Adrenal gland (tissue), 12 donors: ENCODE data around the gene ABCC4. TPM values are rescaled to one million over a fixed set of nuclear protein-coding genes. Genes with fewer than 3 reads are reported as not detected.

Experiments
- DNase-seq, 7 donors: peaks; one replicate each; pipeline ENCODE4 v3.0.0-alpha.2; 2019 to 2020
- H3K27ac ChIP-seq, 5 donors: fragments of 200-600 bp; sonication (generic) in 4 of 5; 1 replicate in 3 of 5; 2 replicates in 2 of 5; pipeline versions ENCODE4 v1.5.1 to v1.8.0; 2016 to 2020; ENCODE audit warnings: mild to moderate bottlenecking in 1 of 5
- H3K27me3 ChIP-seq: fragments of 200-600 bp; 2 replicates; pipeline ENCODE4 v1.8.0; 2021
- H3K36me3 ChIP-seq, 2 donors: fragments of 200-600 bp; replicated peaks in 1 of 2; 1 replicate in 1 of 2; 2 replicates in 1 of 2; pipeline versions ENCODE4 v1.5.1 to v1.8.0; 2018 to 2022
- H3K4me1 ChIP-seq, 2 donors: fragments of 200-600 bp; replicated peaks in 1 of 2; 1 replicate in 1 of 2; 2 replicates in 1 of 2; pipeline versions ENCODE4 v1.5.1 to v1.8.0; 2018 to 2021
- H3K4me3 ChIP-seq, 4 donors: fragments of 200-600 bp; sonication (generic) in 3 of 4; one replicate each; pipeline ENCODE4 v1.5.1; 2016 to 2018
- H3K9me3 ChIP-seq, 3 donors: fragments of 200-600 bp; sonication (generic) in 1 of 3; replicated peaks in 1 of 3; 1 replicate in 2 of 3; 2 replicates in 1 of 3; pipeline versions ENCODE4 v1.5.1 to v1.8.0; 2016 to 2021
- CTCF ChIP-seq, 6 experiments: fragments of 450-650 bp in 4 of 6; fragments of 200-600 bp in 2 of 6; sonication (generic) in 1 of 6; IDR thresholded peaks; 1 replicate in 5 of 6; 2 replicates in 1 of 6; pipeline versions ENCODE4 v1.5.1 to v1.8.0; 2016 to 2021; ENCODE audit warnings: antibody characterized with exemption in 6 of 6, mild to moderate bottlenecking in 2 of 6, moderate library complexity in 1 of 6
- POLR2A ChIP-seq, 2 donors: fragments of 450-650 bp; IDR thresholded peaks; one replicate each; pipeline ENCODE4 v1.6.1; 2017; ENCODE audit warnings: antibody characterized with exemption in 2 of 2, mild to moderate bottlenecking in 2 of 2, moderate library complexity in 1 of 2
- WGBS, 4 donors: extraction: QIAGEN DNeasy Blood & Tissue Kit in 2 of 4; methylation state at CpG; one replicate each; pipeline versions ENCODE4 v1.1.5 to v1.1.7; 2013 to 2017; 5-methylcytosine and 5-hydroxymethylcytosine counted together
- intact Hi-C, 2 donors: fragments of 100-400 bp; cut with DNase I; formaldehyde crosslinking; loops; one replicate each; pipeline versions ENCODE4 v1.14.1 to v1.15.0; 2022 to 2023
- polyA plus RNA-seq, 3 donors: library from polyadenylated mRNA; stranded (reverse); fragments of 200-250 nt in 2 of 3; fragments of 350-450 nt in 1 of 3; fragmentation: Illumina TruSeq in 1 of 3; extraction: RNeasy Lipid Tissue Mini Kit (QIAGEN cat#74804) in 1 of 3; gene quantifications; one replicate each; pipeline ENCODE4 v1.2.3, GENCODE V29; 2013 to 2014
- total RNA-seq, 9 donors: library from RNA; depleted of rRNA in 4 of 9; stranded (reverse); fragments of >200 nt in 4 of 9; fragments of 120-200 nt in 1 of 9; fragmentation: NEBNext Ultra II Directional in 1 of 9; extraction: Animal tissue kit (Norgen Biotek cat#: 25700) in 1 of 9; gene quantifications; one replicate each; pipeline versions ENCODE4 v1.1.0 to v1.2.4, GENCODE V29; 2013 to 2023
- donor health status: healthy with polysubstance abuse.
- donor health status: Bipolar disorder and iron deficiency.
- donor health status: DM: yes; HTN: yes; CAD: no.
- donor health status: DM: no; HTN: no; CAD: no.
- donor health status: DM: no; HTN: no; CAD: no.
- donor health status: DM: yes; HTN: yes; CAD: no.

Gene ABCC4
- total and polyA plus RNA-seq, 12 donors = 0.56 to 6.6 (median 3.4) TPM

GRCh38 chr13:94992036-94992960, 309.0 kb downstream of the ABCC4 start:
- intact Hi-C loops = no loop called here
- Histone ChIP-seq H3K9me3 (no peaks in the 10 kb centered on the region), H3K36me3 (no peaks in the 10 kb centered on the region), H3K27me3 (peaks cover 5% of the 10 kb centered on the region), H3K4me1 (no peaks in the 10 kb centered on the region), H3K4me3 (no peak overlapping the region), H3K27ac (no peak overlapping the region)
- TF ChIP-seq POLR2A (IDR thresholded peaks at IDR 0.05) (no peak), CTCF (IDR thresholded peaks at IDR 0.05) (no peak)
- WGBS, 4 donors = 67 to 72% (median 70%) methylated on average over 9 of the region's 9 CpGs
- DNase-seq = no peak

GRCh38 chr13:94988654-94989053, 312.6 kb downstream of the ABCC4 start:
- no peak for DNase-seq
- Histone ChIP-seq H3K36me3 (no peaks in the 10 kb centered on the region), H3K4me3 (no peak overlapping the region), H3K4me1 (no peaks in the 10 kb centered on the region), H3K9me3 (no peaks in the 10 kb centered on the region), H3K27me3 (no peaks in the 10 kb centered on the region), H3K27ac (no peak overlapping the region)
- TF ChIP-seq CTCF (IDR thresholded peaks at IDR 0.05) = no peak
- no peak for TF ChIP-seq POLR2A (IDR thresholded peaks at IDR 0.05)
- 52 to 68% (median 56%) methylated on average over 3 of the region's 3 CpGs for WGBS, 4 donors
- intact Hi-C loops = no loop called here

- no peak for DNase-seq
- WGBS, 4 donors = 85 to 93% (median 92%) methylated on average over 1 of the region's 1 CpG
- H3K36me3 ChIP-seq = no peaks in the 10 kb centered on the region
- H3K4me1 ChIP-seq = no peaks in the 10 kb centered on the region
- no peak for TF ChIP-seq POLR2A (IDR thresholded peaks at IDR 0.05)
- TF ChIP-seq CTCF (IDR thresholded peaks at IDR 0.05) = no peak
- intact Hi-C loops = no loop called here
- H3K4me3 ChIP-seq = no peak overlapping the region
- H3K27me3 ChIP-seq = no peaks in the 10 kb centered on the region
- no peaks in the 10 kb centered on the region for H3K9me3 ChIP-seq
- no peak overlapping the region for H3K27ac ChIP-seq
These were observed 313.4 kb downstream of the ABCC4 start for GRCh38 chr13:94987869-94988268.

DNA sequence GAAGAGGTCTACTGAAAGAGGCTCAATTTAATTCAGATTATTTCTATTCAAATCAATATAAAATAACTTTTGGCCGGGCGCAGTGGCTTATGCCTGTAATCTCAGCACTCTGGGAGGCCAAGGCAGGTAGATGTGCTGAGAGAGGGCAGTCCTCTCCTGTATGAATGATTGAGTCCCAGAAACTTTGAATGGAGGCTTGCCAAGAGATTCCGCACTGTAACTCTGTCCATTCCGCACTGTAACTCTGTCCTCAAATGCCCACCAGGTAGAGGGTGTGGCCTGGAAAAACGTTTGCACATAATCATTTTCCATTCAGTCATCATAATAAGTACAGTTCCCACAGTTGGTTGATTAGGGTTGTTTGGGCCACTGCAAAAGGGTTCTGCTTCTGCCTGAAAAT, 314.2 kb downstream of the ABCC4 start:
- TF ChIP-seq POLR2A (IDR thresholded peaks at IDR 0.05) (no peak), CTCF (IDR thresholded peaks at IDR 0.05) (no peak)
- 76 to 85% (median 81%) methylated on average over 5 of the region's 5 CpGs for WGBS, 4 donors
- intact Hi-C loops = no loop called here

More for the DNA sequence above, 314.2 kb downstream of the ABCC4 start:
- Histone ChIP-seq H3K9me3 (no peaks in the 10 kb centered on the region), H3K36me3 (no peaks in the 10 kb centered on the region), H3K4me3 (no peak overlapping the region), H3K27ac (no peak overlapping the region), H3K27me3 (no peaks in the 10 kb centered on the region), H3K4me1 (no peaks in the 10 kb centered on the region)
- DNase-seq = no peak
